Activated CD4-positive, CD25-positive, alpha-beta regulatory T cell treated with anti-CD3 and anti-CD28 coated beads, Interleukin-2, amount 50 U/mL, for 72 hours (primary cell): ENCODE results near the gene PIM3.
"Not testable (repeated sequence)": the region's sequence is repeated elsewhere in the genome, so short reads cannot be mapped to it uniquely, and the experiment has no call there.

Source experiments
- DNase-seq: peaks from one replicate; pipeline ENCODE4 v3.0.0; 2021

Gene PIM3

GRCh38 chr22:49943771-49944398, 16.7 kb upstream of the PIM3 start:
- DNase-seq: no peak

- no peak for DNase-seq
Observed at GRCh38 chr22:49944399-49944891, 16.1 kb upstream of the PIM3 start.

GRCh38 chr22:49945042-49945794, 15.4 kb upstream of the PIM3 start:
- DNase-seq: not testable (repeated sequence)

GRCh38 chr22:49946612-49947295, 13.8 kb upstream of the PIM3 start:
- DNase-seq: no peak

- no peak for DNase-seq
Observed at GRCh38 chr22:49947296-49947622, 13.3 kb upstream of the PIM3 start.

GRCh38 chr22:49948116-49948957, 12.2 kb upstream of the PIM3 start:
- no peak for DNase-seq

GRCh38 chr22:49948958-49949913, 11.3 kb upstream of the PIM3 start:
- DNase-seq: no peak

- no peak for DNase-seq
Observed at GRCh38 chr22:49949914-49950292, 10.7 kb upstream of the PIM3 start.

GRCh38 chr22:49950396-49950994, 10.1 kb upstream of the PIM3 start:
- no peak for DNase-seq

GRCh38 chr22:49951000-49951677, 9.4 kb upstream of the PIM3 start:
- DNase-seq: no peak

GRCh38 chr22:49951678-49951985, 8.9 kb upstream of the PIM3 start:
- no peak for DNase-seq

GRCh38 chr22:49951986-49952896, 8.3 kb upstream of the PIM3 start:
- DNase-seq: no peak

GRCh38 chr22:49953027-49953679, 7.4 kb upstream of the PIM3 start:
- no peak for DNase-seq

GRCh38 chr22:49953680-49954344, 6.8 kb upstream of the PIM3 start:
- DNase-seq: no peak

- no peak for DNase-seq
Observed at GRCh38 chr22:49954354-49954753, 6.2 kb upstream of the PIM3 start.

GRCh38 chr22:49954991-49955580, 5.5 kb upstream of the PIM3 start:
- no peak for DNase-seq

- DNase-seq: no peak
Observed at GRCh38 chr22:49955581-49956417, 4.8 kb upstream of the PIM3 start.

GRCh38 chr22:49956418-49956770, 4.2 kb upstream of the PIM3 start:
- DNase-seq: no peak
